GM21723 (cell line): ENCODE data around the gene TRIP4.

Source experiments
- ATAC-seq: cut with Tn5 transposase; IDR thresholded peaks from one replicate; pipeline ENCODE4 v1.9.1; 2021; ENCODE audit warnings: mild to moderate bottlenecking, moderate library complexity; ENCODE audit not compliant: unreplicated experiment

TRIP4 gene

GRCh38 chr15:64443747-64444621 lies 56.3 kb downstream of the TRIP4 start:
- peak; percentile 69 for ATAC-seq

- ATAC-seq, result no peak
These were observed 57.2 kb downstream of the TRIP4 start for GRCh38 chr15:64444836-64445235.

GRCh38 chr15:64447536-64448315 lies 60.1 kb downstream of the TRIP4 start:
- no peak for ATAC-seq

GRCh38 chr15:64452988-64453688 lies 65.5 kb downstream of the TRIP4 start:
- ATAC-seq, result no peak

GRCh38 chr15:64453689-64454037 lies 66.0 kb downstream of the TRIP4 start:
- ATAC-seq, result no peak

- ATAC-seq, result no peak
These were observed 66.6 kb downstream of the TRIP4 start for GRCh38 chr15:64454282-64454681.

- no peak for ATAC-seq
These were observed 68.3 kb downstream of the TRIP4 start for GRCh38 chr15:64455961-64456371.

GRCh38 chr15:64456634-64457108 lies 69.0 kb downstream of the TRIP4 start:
- no peak for ATAC-seq

- no peak for ATAC-seq
These were observed 71.6 kb downstream of the TRIP4 start for GRCh38 chr15:64459066-64459781.

GRCh38 chr15:64460206-64460723 lies 72.6 kb downstream of the TRIP4 start, which contains the start of gene ZNF609:
TSS of gene ZNF609 (plus strand) at chr15:64460578. CDS start at chr15:64499420, 38,842 bp downstream.
- peak; percentile 56 for ATAC-seq

- peak; percentile 39 for ATAC-seq
These were observed 73.4 kb downstream of the TRIP4 start for GRCh38 chr15:64460724-64461720.

- peak; percentile 17 for ATAC-seq
These were observed 74.1 kb downstream of the TRIP4 start for GRCh38 chr15:64461721-64462162.

GRCh38 chr15:64462492-64462891 lies 74.9 kb downstream of the TRIP4 start:
- no peak for ATAC-seq

GRCh38 chr15:64464276-64465005 lies 76.8 kb downstream of the TRIP4 start:
- ATAC-seq, result no peak

- no peak for ATAC-seq
These were observed 78.9 kb downstream of the TRIP4 start for GRCh38 chr15:64466408-64467141.

GRCh38 chr15:64472161-64472560 lies 84.5 kb downstream of the TRIP4 start:
- no peak for ATAC-seq

- ATAC-seq, result no peak
These were observed 87.2 kb downstream of the TRIP4 start for GRCh38 chr15:64474846-64475245.

GRCh38 chr15:64476550-64476949 lies 88.9 kb downstream of the TRIP4 start:
- ATAC-seq, result no peak
